ENCODE results near the gene RPS6KL1. TPM values are rescaled to one million over a fixed set of nuclear protein-coding genes. Genes with fewer than 3 reads are reported as not detected.
A peak's percentile ranks its signal among the peaks of the same experiment; 100 is the strongest.

Gene RPS6KL1
- total RNA-seq, 1 donor from 2014 or later, result 21.4 TPM

DNA sequence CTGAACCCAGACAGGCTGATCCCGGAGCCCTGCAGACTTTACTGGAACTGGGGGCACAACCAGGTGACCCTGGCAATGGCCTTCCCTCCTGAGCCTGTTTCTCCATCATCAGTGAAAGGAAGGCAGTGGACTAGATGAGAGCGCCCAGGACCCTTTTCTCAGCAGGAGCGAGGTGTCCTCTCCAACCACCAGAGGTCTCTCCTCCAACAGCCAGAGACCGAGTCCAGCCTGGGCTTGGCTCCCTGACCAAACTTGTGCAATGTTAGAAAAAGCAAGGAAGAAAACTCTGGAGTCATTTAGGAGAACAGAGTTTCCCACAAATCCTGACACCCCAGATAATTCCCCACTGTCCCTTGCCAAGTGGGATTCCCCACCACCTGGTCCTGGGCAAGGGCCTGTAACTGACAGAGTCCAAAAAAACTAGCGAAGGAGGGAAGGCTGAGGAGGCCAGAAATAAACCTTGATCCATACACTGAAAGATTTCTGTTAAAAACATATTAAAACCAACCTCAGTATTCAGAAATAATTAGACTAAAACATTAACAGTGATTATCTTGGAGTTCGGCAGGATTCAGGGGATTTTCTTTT, 9.0 kb downstream of the RPS6KL1 start:
- DNase-seq (ENCODE audit: low spot score), result peak; percentile 84

DNA sequence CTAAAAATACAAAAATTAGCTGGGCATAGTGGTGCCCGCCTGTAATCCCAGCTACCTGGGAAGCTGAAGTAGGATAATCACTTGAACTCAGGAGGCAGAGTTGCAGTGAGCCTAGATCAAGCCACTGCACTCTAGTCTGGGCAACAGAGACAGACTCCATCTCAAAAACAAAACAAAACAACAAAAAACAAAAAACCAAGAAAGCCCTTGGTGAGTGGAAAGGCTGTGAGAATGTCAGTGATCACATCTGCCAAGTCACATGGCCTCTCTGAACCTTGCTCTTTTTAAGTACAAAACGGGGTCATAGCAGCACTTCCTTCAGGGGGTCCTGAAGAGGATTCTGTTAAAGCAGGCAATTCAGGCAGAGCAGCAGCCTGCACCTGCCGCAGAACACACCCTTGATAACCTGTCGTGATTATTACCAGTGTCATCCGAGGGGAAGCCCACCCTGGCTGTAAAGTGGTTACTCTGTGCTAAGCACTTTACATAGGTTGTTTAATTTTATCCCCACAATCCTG, 9.6 kb downstream of the RPS6KL1 start:
- no peak for DNase-seq (ENCODE audit: low spot score)

DNA sequence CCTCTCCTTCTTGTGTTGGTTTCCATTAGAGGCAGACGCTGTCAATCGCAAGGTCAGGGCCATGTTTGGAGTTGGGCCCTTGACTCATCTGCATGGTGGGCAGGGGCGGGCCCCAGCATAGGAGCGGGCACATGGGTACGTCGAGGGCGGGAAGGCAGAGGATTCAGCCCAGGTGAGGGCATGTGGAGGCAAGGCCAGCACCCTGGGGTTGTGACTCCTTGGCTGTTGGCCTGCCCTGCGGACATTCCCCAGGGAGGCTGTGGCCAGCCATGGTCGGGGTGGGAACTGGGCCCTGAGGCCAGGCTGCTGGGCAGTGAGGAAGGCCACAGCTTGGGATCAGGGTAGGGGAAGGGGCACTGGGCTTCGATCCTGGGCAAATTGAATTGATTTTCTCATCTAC, 10.3 kb downstream of the RPS6KL1 start:
- DNase-seq (ENCODE audit: low spot score), result no peak

DNA sequence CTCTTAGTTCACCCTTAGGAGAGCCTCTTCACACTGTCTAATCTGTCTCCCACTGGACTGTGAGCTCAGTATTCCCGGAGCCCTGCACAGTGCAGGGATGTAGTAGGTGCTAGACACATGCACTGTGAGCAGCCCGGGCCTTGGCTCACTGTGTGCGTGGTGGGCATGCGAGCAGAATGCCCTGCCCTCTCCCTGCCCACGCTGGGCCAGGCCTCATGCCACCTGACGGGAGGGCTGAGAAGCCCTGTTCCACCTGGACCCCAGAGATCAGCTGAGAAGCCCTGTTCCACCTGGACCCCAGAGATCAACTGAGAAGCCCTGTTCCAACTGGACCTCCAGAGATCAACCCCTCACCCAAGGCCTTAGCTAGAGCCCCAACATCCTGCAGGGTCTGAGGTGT, 10.9 kb downstream of the RPS6KL1 start:
- DNase-seq (ENCODE audit: low spot score), result no peak

DNA sequence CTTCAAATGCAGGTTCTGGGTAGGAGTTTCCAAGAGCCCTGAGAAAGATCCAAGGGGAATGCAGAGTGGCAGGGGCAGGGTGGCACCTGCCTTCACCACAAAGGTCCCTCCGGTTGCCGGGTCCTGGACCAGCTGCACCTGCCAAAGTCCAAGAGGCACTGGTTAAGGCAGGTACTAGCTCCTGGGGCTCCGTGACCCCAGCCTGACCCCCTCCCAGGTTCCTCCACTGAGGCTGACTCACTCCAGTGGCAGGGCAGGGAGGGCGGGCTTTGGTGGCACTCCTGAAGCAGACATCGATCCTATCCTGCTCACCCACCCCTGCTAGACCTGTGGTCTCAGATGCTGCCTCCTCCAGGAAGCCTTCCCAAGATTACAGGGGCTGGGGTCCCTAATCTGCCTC, 11.4 kb downstream of the RPS6KL1 start:
- no peak for DNase-seq (ENCODE audit: low spot score)

DNA sequence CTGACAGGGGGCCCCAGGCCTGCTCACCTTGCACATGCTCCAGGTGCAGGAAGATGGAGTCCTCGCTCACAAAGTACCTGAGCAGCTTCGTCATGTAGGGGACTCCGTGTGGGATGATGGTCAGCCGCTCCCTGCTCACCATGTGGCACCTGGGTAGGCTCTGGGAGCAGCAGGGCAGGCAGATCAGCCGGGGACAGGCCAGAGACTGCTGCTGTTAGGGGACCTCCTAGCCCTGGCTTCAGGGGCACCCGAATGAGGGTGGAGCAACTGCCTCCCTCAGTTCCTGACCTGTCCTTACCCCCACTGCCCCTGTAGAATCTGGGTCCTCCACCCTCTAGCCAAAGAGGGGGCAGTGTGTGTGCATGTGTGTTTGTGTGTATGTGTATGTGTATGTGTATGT, 11.8 kb downstream of the RPS6KL1 start:
- no peak for DNase-seq (ENCODE audit: low spot score)

DNA sequence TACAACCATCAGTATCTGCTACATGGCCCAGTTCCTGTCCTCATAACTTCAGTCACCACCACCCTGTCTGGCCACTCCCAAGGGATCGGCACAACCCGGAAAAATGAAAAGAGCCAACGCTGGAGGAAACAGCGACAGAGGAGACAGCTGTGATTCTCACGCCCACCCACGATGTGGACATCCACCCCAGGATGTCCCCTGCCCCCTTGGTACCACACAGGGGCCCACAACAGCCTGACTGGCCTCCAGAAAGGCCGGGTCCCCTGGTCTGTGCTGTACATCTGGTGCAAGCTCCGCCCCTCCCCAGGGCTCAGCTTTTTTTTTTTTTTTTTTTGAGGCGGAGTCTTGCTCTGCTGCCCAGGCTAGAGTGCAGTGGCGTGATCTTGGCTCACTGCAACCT, 12.5 kb downstream of the RPS6KL1 start:
- DNase-seq (ENCODE audit: low spot score), result no peak

DNA sequence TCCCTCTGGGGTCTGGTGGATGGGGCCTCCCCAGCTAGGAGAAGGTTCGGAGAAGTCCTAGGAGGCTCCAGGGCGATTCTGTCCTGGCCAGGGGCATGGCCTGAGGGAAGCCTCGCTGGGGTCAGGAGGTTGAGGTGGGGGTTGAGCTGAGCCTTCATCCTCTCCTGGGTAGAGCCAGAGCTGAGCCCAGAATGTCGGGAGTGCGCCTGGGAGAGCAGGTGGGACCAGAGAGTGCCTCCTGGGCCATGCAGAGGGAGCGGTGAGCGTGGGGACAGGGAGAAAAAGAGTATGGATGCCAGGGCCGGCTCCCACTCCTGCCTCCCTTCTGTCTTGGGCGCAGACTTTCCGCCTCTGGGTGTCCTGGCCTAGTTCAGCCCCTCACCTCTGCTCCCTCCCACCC, 13.1 kb downstream of the RPS6KL1 start:
- DNase-seq (ENCODE audit: low spot score), result no peak

DNA sequence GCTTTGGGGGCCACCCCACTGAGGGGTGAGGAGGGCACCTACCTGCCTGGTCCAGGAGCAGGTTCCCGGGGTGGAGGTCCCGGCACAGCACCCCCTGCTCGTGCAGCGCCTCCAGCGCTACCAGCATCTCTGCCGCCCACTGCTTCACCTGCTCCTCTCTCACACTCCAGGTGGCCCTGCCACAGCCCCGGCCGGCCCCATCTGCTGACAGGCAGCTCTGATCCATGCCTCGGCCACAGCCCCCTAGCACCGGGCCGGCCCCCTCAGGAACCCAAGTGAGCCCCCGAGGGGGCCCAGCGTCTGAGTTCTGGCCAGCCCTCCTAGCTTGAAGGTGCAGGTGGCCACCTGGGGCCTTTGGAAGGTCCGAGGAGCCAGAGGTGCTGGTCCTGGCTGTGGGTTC, 13.6 kb downstream of the RPS6KL1 start:
- no peak for DNase-seq (ENCODE audit: low spot score)

DNA sequence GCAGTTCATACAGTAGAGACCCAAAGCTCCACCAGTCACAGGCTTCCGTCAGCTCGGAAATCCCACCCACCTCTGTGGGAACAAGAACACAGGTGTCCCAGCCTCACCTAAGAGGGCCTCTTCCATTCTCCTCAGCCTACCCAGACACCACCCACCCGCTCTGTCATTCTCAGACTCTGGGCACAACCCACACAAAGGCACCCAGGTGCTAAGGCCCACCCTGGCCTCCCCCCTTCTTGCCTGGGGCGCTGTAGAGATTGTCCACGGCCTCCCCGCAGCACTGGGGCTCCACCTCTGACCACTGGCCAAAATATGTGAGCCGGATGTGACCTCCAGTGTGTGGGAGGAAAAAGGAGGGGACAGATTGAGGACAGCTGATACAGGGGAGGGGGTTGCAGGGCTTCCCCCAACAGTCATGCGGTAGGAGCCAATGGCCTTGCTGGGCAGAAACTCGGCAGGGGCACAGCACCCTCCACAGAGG, 14.2 kb downstream of the RPS6KL1 start:
- no peak for DNase-seq (ENCODE audit: low spot score)

DNA sequence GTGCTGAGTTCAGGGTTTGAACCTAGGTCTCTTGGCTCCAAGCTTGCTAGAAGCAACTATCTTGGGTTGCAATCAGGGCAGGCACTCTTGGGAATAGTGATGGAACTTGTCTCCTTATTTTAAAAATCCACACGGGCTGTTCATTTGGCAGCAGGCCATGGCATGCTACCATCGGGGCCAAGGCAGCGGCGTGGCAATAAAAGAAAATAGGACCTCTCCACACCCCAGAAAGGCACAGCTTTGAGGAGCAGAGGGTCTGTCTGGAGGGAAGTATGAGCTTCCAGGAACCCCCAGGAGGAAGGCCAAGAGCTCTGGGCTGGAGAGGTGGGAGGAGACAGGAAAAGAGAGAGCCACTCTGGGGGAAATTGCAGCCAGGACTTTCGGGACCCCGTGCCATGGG, 15.3 kb downstream of the RPS6KL1 start:
- no peak for DNase-seq (ENCODE audit: low spot score)

DNA sequence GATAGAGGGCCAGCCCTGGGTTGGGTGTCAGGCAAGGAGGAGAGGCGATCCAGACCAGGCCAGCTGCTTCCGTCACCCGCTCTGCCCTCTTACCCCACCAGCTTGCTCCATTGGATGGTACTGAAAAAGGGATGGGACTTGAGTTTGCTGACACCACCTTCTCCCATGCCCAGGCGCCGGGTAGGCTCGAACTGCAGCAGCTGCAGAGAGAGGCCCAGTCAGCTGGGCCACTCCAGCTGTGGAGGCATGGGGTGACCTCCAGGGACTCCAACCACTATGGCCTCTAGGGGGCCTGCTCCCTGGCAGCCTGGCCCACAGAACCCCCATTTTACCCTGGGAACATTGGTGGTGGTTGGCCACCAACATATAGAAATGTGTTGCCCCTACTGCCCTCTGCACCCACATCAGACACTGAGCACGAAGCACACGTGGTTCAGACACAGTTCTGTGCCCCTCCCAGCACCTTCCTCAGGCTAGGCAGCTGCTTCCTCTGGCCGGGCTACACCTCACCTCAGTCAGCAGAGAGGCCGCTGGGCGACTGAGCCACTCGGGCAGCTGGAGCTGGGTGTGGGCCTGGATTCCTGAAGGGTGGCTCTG, 16.0 kb downstream of the RPS6KL1 start:
- no peak for DNase-seq (ENCODE audit: low spot score)

DNA sequence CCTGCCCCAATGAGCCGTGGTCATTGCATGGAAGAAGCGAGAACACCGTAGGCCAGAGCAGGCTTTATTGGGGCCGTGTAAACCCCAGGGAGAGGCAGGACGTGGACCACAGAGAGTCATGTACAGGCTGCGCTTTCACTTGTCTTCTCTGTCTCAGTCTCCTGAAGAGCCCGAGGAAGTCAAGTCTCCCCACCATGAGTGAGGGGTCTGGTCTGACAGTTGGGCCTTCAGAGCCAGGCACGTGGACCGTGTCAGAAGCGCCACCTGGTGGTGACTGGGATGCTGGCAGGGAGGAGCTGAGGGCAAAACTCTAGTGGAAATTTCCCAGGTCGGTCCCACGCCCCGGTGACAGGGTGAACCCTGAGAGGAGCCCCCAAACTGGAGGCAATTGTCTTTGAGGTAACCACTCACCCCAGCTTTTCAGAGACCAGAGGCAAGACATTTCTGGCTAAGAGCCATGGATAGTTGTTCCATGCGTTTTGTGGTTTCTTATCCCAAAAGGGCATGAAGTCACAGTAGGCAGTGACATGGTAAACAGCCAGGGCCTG, 17.4 kb downstream of the RPS6KL1 start:
- DNase-seq (ENCODE audit: low spot score), result peak; percentile 61

DNA sequence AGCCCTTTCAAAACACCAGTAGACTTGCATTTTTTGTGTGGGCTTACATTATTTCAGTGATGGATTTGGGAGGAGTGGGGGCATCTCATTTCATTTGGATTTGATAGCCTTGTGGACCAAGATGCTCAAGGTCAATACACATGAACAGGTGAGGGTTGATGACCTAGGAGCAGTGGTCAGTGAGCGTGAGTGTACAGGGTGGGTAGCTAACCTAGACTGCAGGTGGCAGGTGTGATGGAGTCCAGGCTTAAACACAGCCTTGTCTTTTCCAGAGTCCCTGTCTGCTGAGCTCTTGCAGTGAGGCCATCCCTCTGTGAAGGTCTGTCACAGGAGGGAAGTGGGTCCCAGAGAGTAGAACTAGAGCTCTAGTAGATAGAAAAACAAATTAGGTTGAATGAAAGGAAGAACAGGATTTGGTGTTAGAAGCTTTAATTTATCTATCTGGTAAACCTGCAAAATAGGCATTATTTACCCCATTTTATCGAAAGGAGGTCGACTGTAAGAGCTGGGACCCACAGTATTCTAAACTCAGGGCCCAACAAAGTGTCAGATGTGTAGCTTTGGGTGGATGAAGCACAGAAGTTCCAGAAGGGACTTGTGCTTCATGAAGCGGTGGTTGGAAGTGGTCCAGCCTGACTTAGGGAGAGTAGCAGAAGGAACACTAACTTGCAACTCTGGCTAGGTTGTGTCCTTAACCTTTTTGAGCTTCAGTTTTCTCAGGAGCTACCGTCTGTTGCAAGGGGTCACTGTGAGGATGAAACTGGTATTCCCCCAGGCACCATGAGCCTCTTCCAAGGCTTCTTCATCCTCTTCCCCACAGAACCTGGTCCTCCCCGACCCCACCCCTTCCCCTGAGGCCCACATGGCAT, 18.2 kb downstream of the RPS6KL1 start:
- DNase-seq (ENCODE audit: low spot score), result no peak

DNA sequence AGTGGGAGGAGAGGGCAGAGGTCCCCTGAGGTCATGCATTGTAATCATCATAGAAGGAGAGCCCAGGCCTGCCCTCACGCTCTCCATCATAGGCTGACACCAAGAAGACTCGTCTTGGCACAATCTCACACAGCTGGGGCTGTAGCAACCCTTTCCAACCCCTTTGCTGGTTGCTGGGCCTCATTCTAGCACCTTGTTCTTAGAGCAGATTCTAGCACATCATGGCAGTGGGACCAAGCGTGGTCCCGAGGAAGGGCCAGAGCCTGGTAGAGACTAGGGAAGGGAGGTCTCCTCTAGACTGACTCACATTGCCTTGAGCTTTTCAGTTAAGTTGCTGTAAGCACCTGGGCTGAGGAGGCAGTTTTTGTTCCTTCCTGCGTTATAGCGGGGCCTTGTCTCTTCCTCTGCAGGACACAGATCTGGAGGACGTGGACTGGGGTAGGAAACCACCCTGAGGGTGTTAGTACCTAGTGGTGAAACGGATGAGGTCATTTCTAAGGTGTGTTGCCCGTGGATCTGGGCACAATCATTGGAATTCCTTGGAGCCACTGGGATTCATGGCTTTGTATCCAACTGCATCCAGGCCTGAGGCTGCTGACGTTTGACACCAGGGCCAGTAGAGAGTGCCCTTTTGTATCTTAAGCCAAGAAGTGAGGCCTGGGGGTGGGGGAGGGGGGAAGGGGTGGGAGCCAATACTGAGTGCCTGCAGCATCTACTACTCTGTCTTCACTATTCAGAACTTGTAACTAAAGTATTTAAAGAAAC, 19.9 kb downstream of the RPS6KL1 start:
- DNase-seq (ENCODE audit: low spot score), result no peak

DNA sequence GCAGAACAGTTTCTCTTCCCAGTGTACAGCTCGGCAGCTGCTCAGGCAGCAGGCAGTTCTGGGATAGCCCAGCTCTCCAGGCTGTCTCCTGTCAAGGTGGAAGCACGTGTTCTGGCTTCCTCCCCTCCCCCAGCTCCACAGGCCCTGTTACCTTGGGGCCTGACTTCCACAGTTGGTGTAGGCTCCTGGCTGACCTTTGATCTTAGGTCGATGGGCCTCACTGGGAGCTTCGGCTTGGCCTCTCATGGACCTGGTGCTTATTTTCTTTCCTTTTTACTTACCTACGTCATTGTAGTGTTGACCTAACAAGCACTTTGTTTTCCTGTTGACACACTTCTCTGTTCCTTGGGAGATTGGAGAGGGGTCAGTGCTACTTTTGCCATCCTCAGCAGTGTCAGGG, 24.4 kb downstream of the RPS6KL1 start:
- DNase-seq (ENCODE audit: low spot score), result no peak

DNA sequence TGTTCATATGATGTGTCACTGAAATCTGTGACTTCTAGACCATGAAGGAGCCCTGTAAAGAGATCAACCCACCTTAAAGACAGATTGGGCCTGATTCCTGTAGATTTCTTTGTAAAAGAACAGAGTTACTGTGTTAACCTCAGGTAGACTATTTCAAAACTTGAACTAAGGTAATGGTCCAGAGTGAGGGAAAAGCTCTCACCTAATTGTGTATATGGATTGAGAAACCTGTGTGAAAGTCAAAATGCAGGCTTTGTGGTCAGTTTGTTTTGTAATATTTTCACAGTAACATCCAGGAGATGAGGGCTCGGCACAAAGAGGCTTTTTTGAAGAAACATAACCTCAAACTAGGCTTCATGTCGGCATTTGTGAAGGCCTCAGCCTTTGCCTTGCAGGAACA, 25.0 kb downstream of the RPS6KL1 start:
- DNase-seq (ENCODE audit: low spot score), result no peak

DNA sequence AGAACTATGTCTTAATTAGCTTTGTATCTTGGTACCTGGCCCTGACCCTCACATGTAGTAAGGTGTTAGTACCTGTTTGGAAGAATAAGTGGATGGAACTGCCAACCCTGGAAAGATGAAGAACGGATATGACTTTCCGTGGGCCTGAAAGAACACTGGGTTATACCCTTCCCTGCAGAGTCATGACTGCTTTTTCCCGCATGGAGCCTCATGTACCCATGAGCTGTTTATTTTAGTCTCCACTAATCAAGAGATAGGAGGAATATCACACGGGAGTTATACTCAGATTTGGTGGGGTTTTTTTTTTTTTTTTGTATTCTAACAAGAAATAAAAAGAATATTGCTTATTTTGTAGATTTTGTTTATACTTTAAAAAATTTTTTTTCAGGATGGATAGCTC, 25.4 kb downstream of the RPS6KL1 start:
- DNase-seq (ENCODE audit: low spot score), result no peak

DNA sequence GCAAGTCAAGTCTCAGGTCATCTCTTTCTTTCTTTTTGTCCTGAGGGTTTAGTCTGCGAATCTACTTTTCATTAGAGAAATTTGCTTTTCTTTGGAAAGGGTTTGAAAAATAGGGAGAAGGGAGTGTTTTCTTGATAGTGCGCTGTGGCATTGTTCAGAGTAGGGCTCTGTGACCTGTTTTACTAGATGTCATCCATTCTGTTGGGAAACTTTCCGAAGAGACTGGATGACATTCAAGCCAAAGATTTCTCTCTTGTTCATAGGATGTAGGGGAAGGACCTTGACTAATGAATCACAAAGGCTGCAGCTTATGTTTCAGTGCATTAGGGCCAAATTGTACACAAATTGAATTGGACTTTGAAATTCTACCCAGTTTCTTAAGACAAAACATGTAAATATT, 26.7 kb downstream of the RPS6KL1 start:
- no peak for DNase-seq (ENCODE audit: low spot score)

DNA sequence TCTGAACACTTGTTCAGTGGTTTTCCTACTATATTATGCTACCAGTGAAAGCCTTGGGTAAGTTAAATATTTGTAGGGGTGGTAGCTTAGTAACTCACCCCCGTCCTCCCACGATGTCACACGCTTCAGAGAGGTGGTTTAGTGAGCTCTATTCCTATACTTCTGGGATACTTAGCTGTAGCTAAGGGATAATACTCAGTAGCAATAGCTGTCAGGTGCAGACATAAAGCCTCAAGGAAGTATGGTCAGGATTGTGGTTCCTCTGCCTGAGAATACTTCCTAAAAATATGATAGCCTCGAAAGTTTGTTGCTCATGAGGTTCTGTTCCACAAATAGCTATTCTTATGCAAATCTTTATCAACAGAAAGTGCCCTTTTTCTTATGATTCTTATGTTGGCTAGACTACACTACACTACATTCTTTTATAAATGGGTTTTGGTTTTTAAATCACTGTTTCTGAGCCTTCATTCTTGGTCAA, 29.4 kb downstream of the RPS6KL1 start:
- DNase-seq (ENCODE audit: low spot score), result no peak

DNA sequence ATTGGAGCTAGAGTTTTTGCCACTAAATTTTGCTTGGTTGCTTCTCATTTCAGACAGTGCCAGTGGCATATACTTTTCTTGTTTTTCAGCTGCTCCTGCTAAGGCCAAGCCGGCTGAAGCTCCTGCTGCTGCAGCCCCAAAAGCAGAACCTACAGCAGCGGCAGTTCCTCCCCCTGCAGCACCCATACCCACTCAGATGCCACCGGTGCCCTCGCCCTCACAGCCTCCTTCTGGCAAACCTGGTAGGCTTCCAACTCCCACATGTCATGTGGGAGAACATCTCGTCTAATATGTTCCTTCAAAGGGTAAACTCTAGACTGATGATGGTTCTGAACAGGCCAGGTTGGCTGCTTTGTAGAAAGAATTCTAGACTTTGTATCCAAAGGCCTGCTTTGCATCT, 30.3 kb downstream of the RPS6KL1 start:
- DNase-seq (ENCODE audit: low spot score), result no peak

Data from umbilical cord (tissue), 2 donors.